HG03342 (cell line): ENCODE data around the gene CTRB2.
"Not testable (repeated sequence)": the region's sequence is repeated elsewhere in the genome, so short reads cannot be mapped to it uniquely, and the experiment has no call there.

Source experiments
- ATAC-seq: cut with Tn5 transposase; IDR thresholded peaks from one replicate; pipeline ENCODE4 v1.9.1; 2021; ENCODE audit warnings: mild to moderate bottlenecking, moderate library complexity; ENCODE audit not compliant: unreplicated experiment

The CTRB2 gene

DNA sequence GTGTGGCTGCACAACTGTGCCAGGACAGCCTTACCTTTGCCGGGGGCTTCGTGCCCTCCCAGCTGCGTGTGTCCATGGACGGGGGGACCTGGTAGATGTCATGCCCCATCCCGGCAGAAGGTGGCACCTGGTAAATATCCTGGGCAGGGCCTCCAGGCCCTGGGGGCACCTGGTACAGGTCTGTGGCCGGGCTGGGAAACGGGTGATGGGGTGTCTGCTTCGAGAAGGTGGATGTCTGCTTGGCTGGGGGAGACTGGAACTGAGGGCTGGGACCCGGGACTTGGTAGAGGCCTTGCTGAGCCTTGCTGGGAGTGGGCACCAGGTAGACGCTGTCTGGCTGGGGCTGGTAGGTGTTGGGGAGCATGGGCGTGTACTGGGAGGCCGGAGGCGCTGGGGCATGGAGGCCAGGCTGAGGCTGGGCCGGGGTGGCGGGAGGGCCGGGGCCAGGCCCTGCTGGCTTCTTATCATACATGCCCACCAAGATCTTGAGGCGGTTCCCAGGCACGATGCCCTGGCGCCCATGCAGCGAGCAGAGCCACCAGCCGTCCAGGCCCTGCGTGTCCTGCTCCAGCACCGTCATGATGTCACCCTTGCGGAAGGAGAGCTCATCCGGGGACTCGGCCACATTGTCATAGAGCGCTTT, 35.6 kb upstream of the CTRB2 start:
- ATAC-seq: not testable (repeated sequence)

GRCh38 chr16:75241955-75242354, 35.0 kb upstream of the CTRB2 start:
- no peak for ATAC-seq

DNA sequence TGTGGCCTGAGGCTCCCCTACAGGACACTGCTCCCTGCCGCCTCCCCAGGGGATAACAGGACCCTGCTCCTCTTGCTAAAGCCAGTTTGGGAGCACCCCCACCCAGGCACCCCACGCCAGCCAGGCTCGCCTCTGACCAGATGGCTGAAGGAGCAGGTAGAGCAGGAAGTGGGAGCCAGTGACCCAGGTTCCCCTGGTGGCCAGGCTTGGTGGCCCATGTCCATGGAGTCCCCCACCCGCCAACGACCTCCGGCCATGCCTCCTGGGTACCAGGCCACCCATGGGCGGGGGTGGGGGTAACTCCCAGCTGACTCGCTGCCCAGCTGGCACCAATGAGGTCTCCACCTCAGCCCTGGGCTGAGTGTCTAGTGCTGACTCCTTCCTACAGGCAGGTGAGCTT, 34.5 kb upstream of the CTRB2 start:
- no peak for ATAC-seq

GRCh38 chr16:75240633-75241032, 33.7 kb upstream of the CTRB2 start:
- ATAC-seq: not testable (repeated sequence)

GRCh38 chr16:75239542-75240122, 32.7 kb upstream of the CTRB2 start:
- no peak for ATAC-seq

DNA sequence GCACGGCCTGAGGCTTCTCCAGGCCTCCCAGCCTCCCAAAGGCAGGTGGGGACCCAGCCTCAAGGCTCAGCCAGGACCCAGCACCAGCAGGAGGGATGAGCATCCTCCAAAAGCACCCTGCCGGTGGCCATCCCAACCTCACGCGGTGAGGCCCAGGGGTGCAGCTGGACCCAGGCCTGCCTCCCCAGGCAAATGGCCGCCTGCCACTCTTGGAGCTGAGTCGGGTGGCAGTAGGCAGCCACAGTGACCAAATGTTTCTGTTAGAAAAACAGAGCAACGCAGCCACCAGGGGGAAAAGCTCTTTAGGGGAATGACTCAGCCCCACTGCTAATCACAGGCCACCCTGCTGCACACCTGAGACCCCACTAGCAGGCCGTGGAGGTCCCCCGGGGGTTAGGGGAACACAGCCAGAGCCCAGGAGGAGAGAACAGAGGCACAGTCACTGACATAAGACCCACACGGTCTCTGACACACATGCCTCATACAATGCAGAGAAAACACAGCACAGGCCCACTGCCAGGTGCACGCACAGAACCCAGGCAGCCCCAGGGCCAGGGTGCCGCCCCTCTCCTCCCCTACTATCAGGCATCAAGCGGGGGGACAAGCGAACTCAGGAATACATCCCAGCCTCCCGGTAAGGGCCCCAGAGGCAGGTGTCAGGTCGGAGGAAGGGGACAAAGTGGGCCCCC, 32.0 kb upstream of the CTRB2 start:
- ATAC-seq: no peak

- no peak for ATAC-seq
These were observed 31.3 kb upstream of the CTRB2 start for GRCh38 chr16:75238132-75238852.

DNA sequence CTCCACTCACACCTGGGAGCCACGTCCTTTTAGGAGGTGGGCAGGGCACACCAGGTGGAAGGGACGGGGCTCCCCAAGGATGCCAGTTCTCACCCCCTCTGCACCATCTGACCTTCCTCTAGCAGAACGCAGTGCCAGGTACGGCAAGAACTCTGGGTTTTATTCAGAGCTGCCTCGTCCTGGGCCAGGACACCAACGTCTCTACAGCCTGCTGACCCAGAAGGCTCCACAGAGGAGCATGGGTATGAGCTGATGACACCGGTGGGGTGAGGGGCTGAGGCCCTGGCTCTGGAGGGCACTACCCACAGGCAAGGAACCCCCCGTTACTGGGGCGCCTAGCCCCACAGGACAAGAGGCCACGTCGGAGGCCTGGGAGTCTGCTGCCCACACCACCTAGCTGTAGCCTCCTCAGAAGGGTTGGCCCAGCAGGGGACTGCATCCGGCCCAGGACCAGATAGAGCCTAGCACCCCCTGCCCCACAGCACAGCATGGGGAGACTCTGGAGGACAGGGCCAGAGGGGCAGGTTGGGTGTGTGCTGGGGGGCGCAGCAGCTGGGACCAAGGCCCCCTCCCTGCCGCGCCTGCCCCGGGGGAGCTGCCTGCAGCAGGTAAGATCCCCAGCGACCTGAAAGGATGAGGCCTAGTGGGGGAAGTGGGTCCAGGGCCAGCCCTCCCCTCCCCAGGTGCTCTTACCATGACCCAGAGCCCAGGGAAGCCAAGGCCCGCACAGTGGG, 30.6 kb upstream of the CTRB2 start:
- no peak for ATAC-seq

DNA sequence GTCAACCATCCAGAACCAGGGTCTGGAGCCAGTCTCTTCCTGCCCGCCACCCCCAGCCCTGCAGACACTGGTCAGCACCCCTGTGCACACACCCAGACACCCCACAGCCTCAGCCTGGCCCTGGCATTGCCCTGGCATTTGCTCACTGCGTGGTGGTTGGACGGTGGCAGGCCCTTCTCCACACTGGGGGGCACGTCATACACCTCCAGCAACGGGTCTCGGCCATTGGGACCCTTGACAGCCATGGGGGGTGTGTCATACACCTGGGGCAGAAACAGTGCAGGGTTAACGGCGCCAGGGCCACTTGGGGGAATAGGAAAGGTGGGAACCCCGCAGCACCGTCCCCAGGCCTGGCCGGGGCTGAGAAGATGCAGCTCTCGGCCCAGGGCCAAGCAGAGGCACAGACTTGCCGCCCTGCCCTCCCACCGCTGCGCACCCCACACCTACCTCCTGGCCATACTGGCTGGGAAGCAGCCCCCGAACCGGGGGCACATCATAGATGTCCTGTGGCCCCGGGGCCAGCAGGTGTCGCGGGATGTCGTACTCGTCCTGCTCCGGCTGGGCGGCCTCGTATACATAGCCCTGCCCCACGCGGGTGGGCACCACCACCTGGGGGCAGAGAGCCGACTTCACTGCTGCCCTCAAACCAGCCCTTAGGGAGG, 29.9 kb upstream of the CTRB2 start:
- ATAC-seq: no peak

- ATAC-seq: no peak
These were observed 29.3 kb upstream of the CTRB2 start for GRCh38 chr16:75236232-75236631.

DNA sequence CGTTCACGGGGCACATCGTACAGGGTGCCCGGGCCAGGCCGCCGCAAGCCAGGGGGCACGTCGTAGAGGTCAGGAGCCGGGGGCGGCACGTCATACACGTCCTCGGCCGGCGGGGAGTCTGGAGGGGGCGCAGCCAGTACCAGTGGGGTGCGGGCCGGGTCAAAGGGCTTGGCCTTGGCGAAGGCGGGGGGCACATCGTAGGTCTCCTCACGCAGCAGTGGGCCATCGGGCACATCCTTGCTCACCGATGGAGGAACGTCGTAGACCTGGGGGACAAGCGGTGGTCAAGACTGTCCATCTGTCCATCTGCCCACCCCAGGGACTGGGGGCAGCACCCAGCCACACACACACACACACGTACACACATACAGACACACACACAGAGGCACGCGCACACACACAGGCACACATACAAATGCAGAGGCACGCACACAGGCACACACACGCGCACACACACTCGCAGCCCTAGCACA, 28.8 kb upstream of the CTRB2 start:
- ATAC-seq: no peak

GRCh38 chr16:75234856-75235696, 28.1 kb upstream of the CTRB2 start:
- no peak for ATAC-seq

- no peak for ATAC-seq
These were observed 26.6 kb upstream of the CTRB2 start for GRCh38 chr16:75233611-75233938.

DNA sequence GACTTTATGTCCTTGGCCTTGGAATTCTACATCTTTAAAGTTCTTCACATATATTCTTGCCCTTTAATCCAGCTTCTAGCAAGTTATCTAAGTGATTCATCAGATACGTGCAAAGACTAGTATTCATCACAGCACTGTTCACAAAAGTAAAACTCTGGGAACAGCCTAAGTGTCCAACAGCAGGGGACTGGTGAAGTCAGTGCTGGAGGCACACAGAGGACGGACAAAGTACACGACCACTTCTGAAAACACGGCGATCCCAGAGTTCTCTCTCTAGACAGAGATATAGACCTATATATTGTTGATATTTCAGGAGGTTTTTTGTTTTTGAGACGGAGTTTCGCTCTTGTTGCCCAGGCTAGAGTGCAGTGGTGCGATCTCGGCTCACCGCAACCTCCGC, 24.6 kb upstream of the CTRB2 start:
- no peak for ATAC-seq

DNA sequence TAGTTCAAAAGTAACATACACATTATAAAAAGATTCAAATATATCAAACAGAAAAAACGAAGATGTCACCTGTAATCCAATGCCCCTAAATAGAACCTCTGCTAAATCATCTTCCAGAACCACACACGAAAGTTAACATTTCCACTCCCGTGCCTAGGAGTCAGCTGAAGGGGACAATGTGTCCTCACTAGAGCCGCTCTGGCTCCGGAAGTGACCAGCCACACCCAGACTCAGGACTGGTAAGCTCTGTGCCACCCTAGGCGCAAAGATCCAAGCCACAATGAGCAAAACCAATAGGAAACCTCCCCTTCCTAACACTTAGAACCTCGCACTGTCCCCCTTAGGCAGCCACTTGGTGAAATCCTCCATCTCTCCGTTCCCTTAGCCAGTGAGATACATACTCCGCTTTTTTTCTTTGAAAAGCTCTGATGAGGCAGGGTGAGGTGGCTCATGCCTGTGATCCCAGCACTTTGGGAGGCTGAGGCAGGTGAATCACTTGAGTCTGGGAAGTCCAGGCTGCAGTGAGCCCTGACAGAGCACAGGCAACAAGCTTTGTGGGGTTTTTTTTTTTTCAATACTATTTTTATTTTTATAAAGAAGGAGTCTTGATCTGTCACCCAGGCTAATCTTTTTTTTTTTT, 23.6 kb upstream of the CTRB2 start:
- no peak for ATAC-seq

DNA sequence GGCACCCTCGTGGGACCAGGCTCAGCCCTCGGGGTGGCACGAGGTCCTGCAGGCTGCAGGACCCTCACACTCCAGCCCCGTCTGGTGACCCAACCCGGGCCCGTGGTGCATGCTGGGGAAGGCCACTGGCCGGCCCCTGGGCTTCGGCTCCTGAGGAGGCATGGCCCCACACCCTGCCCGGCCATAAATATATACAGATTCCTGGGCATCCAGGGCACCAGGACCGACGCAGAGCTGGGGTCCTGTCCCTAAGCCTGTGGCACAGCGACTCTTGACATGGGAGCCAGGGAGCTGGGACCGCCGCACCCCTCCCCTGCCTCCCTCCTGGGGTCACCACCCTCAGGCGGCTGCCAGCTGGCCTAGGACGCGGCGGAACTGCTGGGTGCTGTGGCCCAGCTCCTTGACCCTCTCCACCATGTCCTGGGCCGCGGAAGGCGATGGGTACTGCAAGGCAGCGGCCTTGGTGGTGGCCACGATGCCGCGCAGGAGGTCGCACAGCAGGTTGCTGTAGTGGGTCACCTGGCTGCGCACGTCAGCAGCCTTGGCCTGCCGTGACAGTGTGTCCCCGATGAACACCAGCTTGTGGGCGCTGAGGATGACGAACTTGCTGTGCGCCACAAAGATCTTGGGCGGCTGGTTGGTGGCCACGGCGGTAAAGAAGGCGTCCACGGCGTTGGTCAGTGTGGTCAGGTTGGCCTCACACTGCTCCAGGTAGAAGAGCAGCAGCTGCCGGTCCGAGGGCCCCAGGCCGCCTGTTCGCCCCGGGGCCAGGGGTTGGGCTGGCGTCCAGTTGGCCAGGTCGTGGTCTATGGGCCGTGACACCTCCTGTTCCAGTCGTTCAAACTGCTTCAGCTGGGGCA, 22.4 kb upstream of the CTRB2 start:
- ATAC-seq: no peak

DNA sequence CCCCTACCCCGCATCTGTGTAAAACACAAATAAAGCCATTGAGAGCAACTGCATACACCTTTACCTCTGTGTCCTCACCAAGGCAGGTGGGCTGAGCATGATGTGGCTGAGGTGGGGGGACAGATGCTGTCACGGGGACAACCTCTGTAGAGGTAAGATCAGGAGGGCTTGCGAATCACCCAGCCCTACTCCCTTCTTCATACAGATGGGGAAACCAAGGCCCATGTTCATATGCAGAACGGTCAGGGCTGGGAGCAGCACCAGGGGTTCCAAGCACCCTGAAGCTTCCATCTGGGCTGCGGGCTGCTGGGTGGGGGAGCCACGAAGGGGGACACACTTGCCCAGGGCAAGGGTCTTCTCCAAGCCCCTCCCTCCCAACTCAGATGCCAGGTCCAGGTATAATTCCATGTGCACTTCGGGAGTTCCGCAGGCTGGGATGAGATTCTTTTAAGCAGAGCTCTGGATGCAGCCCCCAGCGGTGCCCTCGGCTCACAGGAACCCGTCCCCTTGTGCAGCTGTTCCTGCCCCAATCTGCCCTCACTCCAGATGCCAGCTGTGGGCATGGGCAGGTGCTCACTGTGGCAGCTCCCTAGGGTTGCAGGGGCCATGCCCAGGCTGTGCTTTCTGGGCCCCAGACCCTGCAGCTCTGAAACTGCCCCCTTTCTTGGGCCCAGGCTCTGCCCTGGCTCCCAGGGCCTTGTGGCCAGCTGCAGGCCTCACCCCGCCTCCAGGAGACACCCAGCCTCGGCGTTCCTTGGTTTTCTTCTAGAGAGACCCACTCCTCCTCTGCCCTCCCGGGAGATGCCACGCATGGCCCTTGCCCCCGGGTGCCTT, 21.4 kb upstream of the CTRB2 start:
- ATAC-seq: no peak
